NCI-H146 treated with DMSO at 0.1 percent for 48 hours (cell line): ENCODE results near the gene UNC5C.

Experiments used
- DNase-seq: peaks from one replicate; lab custom pipeline; 2025; ENCODE audit not compliant: unreplicated experiment; lab: John Stamatoyannopoulos, UW

The UNC5C gene

GRCh38 chr4:95546866-95547714, 1.7 kb downstream of the UNC5C start:
- DNase-seq = no peak

- no peak for DNase-seq
Measured at GRCh38 chr4:95546221-95546620, 2.6 kb downstream of the UNC5C start.

- no peak for DNase-seq
Measured at GRCh38 chr4:95545546-95545945, 3.2 kb downstream of the UNC5C start.

- no peak for DNase-seq
Measured at GRCh38 chr4:95544113-95545103, 4.4 kb downstream of the UNC5C start.

GRCh38 chr4:95541889-95542607, 6.7 kb downstream of the UNC5C start:
- DNase-seq = no peak

GRCh38 chr4:95541094-95541493, 7.7 kb downstream of the UNC5C start:
- no peak for DNase-seq

- no peak for DNase-seq
Measured at GRCh38 chr4:95540227-95540626, 8.5 kb downstream of the UNC5C start.

GRCh38 chr4:95539106-95539505, 9.7 kb downstream of the UNC5C start:
- no peak for DNase-seq

- no peak for DNase-seq
Measured at GRCh38 chr4:95537863-95538488, 10.8 kb downstream of the UNC5C start.

GRCh38 chr4:95537191-95537590, 11.6 kb downstream of the UNC5C start:
- DNase-seq = no peak

- DNase-seq = no peak
Measured at GRCh38 chr4:95536650-95537049, 12.1 kb downstream of the UNC5C start.

GRCh38 chr4:95535180-95535579, 13.6 kb downstream of the UNC5C start:
- DNase-seq = no peak

GRCh38 chr4:95534032-95534431, 14.7 kb downstream of the UNC5C start:
- no peak for DNase-seq

- DNase-seq = no peak
Measured at GRCh38 chr4:95533254-95533653, 15.5 kb downstream of the UNC5C start.

- no peak for DNase-seq
Measured at GRCh38 chr4:95532305-95532704, 16.5 kb downstream of the UNC5C start.

- DNase-seq = no peak
Measured at GRCh38 chr4:95531141-95531540, 17.6 kb downstream of the UNC5C start.

GRCh38 chr4:95529946-95530345, 18.8 kb downstream of the UNC5C start:
- DNase-seq = no peak

GRCh38 chr4:95528388-95528948, 20.3 kb downstream of the UNC5C start:
- no peak for DNase-seq

GRCh38 chr4:95526075-95526474, 22.7 kb downstream of the UNC5C start:
- no peak for DNase-seq

- DNase-seq = no peak
Measured at GRCh38 chr4:95524729-95525128, 24.0 kb downstream of the UNC5C start.
